GM19238 (cell line): ENCODE data around the gene ITPKC.
"Not testable (repeated sequence)": the region's sequence is repeated elsewhere in the genome, so short reads cannot be mapped to it uniquely, and the experiment has no call there.

ENCODE experiments used
- DNase-seq: peaks from one replicate; pipeline ENCODE4 v3.0.0; 2011; ENCODE audit warnings: low spot score; ENCODE audit not compliant: insufficient read length

ITPKC gene

GRCh38 chr19:40759352-40759751 is 42.4 kb downstream of the ITPKC start:
- DNase-seq = no peak

GRCh38 chr19:40762754-40763470 is 46.0 kb downstream of the ITPKC start:
- DNase-seq = no peak

GRCh38 chr19:40763526-40763925 is 46.6 kb downstream of the ITPKC start:
- DNase-seq = no peak

DNA sequence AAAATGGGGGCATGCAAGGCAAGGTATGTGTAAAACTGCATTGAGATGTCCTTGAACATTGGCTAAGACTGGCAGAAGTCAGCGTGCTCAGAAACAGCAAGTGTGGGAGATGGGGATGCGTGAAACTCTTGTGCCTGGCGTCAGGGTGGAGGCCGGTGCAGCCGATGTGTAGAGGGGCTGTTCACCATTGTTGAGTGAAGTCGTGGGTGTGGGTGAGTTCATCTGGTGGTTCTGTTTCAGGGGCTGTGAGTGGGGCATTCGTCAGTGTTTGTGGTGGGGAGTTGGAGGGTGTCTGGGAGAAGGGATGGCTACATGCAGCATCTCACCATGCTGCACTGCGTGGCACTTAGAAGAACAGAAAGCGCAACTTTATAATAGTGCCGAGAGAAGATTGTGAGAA is 47.1 kb downstream of the ITPKC start:
- no peak for DNase-seq

- not testable (repeated sequence) for DNase-seq
Measured at GRCh38 chr19:40766385-40766784, 49.5 kb downstream of the ITPKC start.

DNA sequence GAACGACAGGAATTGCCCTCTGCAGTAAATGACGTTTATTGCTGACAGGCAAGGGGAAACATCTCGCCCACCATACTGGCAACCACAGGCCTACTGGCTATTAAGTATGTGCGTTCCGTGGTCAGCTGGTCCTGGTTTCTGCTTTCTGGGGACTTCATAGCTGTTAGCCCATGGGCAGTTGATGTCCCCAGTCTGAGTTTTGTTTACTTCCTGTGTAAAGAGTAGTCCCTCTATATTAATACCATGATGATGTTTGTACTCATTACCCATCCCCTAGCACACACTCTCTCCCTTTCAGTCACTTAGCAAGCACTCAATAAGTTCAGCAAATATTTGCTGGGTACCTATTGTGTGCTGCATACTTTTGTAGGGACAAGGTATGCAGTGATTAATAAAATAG is 52.0 kb downstream of the ITPKC start:
- DNase-seq = no peak

DNA sequence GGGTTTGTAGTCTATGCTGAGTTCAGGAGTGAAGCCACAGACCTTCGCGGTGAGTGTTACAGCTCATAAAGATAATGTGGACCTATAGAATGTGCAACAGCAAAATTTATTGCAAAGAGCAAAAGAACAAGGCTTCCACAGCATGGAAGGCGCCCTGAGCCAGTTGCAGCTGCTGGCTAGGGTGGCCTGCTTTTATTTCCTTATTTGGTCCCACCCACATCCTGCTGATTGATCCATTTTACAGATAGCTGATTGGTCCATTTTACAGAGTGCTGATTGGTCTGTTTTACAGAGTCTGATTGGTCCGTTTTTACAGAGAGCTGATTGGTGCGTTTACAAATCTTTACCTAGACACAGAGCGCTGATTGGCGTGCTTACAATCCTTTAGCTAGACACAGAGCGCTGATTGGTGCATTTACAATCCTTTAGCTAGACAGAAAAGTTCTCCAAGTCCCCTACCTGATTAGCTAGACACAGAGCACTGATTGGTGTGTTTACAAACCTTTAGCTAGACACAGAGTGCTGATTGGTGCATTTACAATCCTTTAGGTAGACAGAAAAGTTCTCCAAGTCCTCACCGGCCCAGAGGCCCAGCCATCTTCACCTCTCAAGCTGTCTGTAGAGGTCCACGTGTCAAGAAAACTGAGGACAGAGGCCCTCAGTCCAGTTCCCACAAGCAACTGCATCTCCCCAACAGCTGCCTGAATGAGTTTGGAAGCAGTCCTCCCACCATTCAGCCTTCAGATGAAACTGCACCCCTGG is 54.4 kb downstream of the ITPKC start:
- not testable (repeated sequence) for DNase-seq

DNA sequence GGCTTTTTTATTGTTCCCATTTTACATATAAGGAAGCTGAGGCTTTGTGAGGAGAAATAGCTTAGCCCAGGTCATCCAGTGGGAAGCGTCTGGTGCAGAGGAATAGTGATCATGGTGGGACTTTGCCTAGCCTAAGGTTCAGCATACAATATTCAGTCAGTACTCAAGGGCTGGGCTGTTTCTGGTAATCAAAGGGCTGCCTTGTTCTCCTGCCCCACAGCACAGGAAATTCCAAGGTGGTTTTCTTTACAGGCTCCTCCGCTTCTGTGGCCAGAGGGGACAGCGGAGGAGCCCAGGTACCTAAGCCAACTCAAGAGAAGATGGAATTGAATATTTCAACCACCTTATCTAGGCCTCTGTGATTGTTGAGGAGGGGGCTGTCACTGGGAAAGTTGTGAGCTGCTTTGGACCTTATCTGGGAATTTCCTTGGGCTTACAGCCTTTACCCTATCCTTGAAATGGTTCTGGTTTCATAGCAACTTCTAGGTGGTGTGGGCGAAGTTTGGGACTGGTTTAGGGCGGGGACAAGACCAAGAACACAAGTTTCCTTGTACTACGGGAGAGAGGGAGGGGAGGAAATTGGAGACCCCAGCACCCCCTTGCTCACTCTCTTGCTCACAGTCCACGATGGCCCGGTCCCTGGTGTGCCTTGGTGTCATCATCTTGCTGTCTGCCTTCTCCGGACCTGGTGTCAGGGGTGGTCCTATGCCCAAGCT is 58.2 kb downstream of the ITPKC start, which contains the start of gene MIA:
TSS of gene MIA (plus strand) at position 606 of the 716 bp plus-strand sequence. CDS start at position 628, 22 bp downstream.
- DNase-seq = no peak

DNA sequence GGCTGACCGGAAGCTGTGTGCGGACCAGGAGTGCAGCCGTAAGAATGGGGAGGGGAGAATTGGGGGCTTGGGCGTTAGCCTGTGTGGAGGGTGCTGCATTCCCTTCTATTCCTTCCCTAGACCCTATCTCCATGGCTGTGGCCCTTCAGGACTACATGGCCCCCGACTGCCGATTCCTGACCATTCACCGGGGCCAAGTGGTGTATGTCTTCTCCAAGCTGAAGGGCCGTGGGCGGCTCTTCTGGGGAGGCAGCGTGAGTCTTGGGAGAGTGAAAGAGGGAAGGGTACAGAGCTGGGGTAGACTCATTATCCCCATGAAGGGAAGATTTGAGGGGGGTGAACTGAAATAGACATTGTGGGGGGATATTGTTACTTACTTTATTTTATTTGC is 58.7 kb downstream of the ITPKC start:
- DNase-seq = no peak

GRCh38 chr19:40776364-40776763 is 59.5 kb downstream of the ITPKC start:
- DNase-seq = no peak

- DNase-seq = peak; percentile 78
Measured at GRCh38 chr19:40776932-40777644, 60.2 kb downstream of the ITPKC start.

- DNase-seq = no peak
Measured at GRCh38 chr19:40777645-40777936, 60.7 kb downstream of the ITPKC start.

- peak; percentile 91 for DNase-seq
Measured at GRCh38 chr19:40777937-40778705, 61.2 kb downstream of the ITPKC start, which contains the start of gene RAB4B. RAB4B (plus strand) TSS chr19:40778247; CDS start chr19:40778376, 129 bp downstream.

- no peak for DNase-seq
Measured at GRCh38 chr19:40778706-40779284, 61.9 kb downstream of the ITPKC start.

- no peak for DNase-seq
Measured at GRCh38 chr19:40780582-40780981, 63.7 kb downstream of the ITPKC start.

DNA sequence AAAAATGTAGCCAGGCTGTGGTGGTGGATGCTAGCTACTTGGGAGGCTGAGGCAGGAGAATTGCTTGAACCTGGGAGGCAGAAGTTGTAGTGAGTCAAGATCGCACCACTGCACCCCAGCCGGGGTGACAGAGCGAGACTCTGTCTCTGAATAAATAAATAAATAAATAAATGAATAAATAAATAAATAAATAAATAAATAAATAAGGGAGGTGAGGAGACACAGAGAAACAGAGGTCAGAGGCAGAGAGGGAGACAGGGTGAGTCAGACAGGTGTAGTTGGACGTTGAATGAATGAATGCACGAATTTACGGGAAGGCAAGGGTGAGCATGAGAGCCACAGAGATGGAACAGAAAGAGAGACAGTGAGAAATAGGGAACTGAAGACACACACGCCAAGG is 64.2 kb downstream of the ITPKC start:
- DNase-seq = no peak

DNA sequence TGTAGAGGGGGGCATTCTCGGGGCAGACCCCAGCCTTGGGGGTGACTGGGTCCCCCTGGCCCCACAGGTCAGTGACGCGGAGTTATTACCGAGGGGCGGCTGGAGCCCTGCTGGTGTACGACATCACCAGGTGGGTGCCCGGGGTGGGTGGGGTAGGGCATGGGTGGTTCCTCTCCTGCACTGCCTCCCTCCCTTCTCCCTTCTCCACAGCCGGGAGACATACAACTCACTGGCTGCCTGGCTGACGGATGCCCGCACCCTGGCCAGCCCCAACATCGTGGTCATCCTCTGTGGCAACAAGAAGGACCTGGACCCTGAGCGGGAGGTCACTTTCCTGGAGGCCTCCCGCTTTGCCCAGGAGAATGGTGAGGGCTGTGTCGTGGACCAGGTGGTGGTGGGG is 66.8 kb downstream of the ITPKC start:
- DNase-seq = no peak

GRCh38 chr19:40784146-40784545 is 67.2 kb downstream of the ITPKC start:
- not testable (repeated sequence) for DNase-seq

GRCh38 chr19:40785526-40785925 is 68.6 kb downstream of the ITPKC start:
- no peak for DNase-seq
